T-cell (primary cell): ENCODE results near the gene MSTN. TPM values are rescaled to one million over a fixed set of nuclear protein-coding genes. Genes with fewer than 3 reads are reported as not detected.

Experiments
- ATAC-seq, 4 experiments: fragments of 200-7000 bp in 3 of 4; fragments of 150-1000 bp in 1 of 4; cut with Tn5 transposase; replicated peaks in 1 of 4; 1 replicate in 3 of 4; 2 replicates in 1 of 4; pipeline ENCODE4 v1.10.0; 2021; ENCODE audit warnings: moderate library complexity in 3 of 4, mild to moderate bottlenecking in 2 of 4, moderate number of reproducible peaks in 1 of 4
- CTCF ChIA-PET, 2 donors: fragments of 300-600 bp; sonication (Branson Sonifier 250); formaldehyde crosslinking; loops; one replicate each; lab custom pipeline; 2022; ENCODE audit warnings: antibody characterized with exemption in 2 of 2; lab: Charles Lee
- POLR2A ChIA-PET, 2 donors: fragments of 300-600 bp; sonication (Branson Sonifier 250); formaldehyde crosslinking; loops; one replicate each; lab custom pipeline; 2022; ENCODE audit warnings: antibody characterized with exemption in 2 of 2; lab: Charles Lee
- DNase-seq, 35 experiments: peaks; one replicate each; pipeline versions ENCODE4 v3.0.0 to v3.0.0-alpha.2; 2013 to 2023
- H3K27ac ChIP-seq: one replicate; pipeline ENCODE4 v1.5.1; 2013; ENCODE audit warnings: low read length
- H3K27me3 ChIP-seq, 2 experiments: replicated peaks in 1 of 2; 1 replicate in 1 of 2; 2 replicates in 1 of 2; pipeline versions ENCODE4 v1.6.1 to v1.7.0; 2013; ENCODE audit warnings: low read length in 1 of 2, mixed read lengths in 1 of 2; ENCODE audit not compliant: control insufficient read depth in 2 of 2, insufficient read depth in 2 of 2; ENCODE audit errors: extremely low read depth in 1 of 2
- H3K36me3 ChIP-seq, 2 donors: 1 replicate in 1 of 2; 2 replicates in 1 of 2; pipeline versions ENCODE4 v1.6.1 to v1.7.0; 2013; ENCODE audit warnings: low read length in 1 of 2; ENCODE audit not compliant: control insufficient read depth in 2 of 2, insufficient read depth in 1 of 2; ENCODE audit errors: extremely low read depth in 1 of 2
- H3K4me1 ChIP-seq, 2 experiments: 1 replicate in 1 of 2; 2 replicates in 1 of 2; pipeline versions ENCODE4 v1.6.1 to v1.7.0; 2013; ENCODE audit warnings: low read length in 2 of 2, mixed read lengths in 1 of 2; ENCODE audit not compliant: insufficient read depth in 2 of 2, control insufficient read depth in 1 of 2; ENCODE audit errors: extremely low read depth in 1 of 2
- H3K4me3 ChIP-seq, 2 donors: 1 replicate in 1 of 2; 2 replicates in 1 of 2; pipeline versions ENCODE4 v1.5.1 to v1.7.0; 2013; ENCODE audit warnings: mild to moderate bottlenecking in 2 of 2, low read length in 1 of 2, moderate library complexity in 1 of 2; ENCODE audit not compliant: control insufficient read depth in 1 of 2; ENCODE audit errors: extremely low read depth in 1 of 2
- H3K9me3 ChIP-seq: 2 replicates; pipeline ENCODE4 v1.7.0; 2013
- H3K27ac Mint-ChIP-seq, 2 donors: one replicate each; pipeline ENCODE4 v1.8.0; 2020 to 2021; ENCODE audit warnings: mild to moderate bottlenecking in 2 of 2, mixed read lengths in 2 of 2
- H3K27me3 Mint-ChIP-seq, 2 donors: one replicate each; pipeline ENCODE4 v1.8.0; 2021 to 2022; ENCODE audit warnings: mixed read lengths in 2 of 2
- H3K36me3 Mint-ChIP-seq: one replicate; pipeline ENCODE4 v1.8.0; 2021; ENCODE audit warnings: mixed read lengths
- H3K4me1 Mint-ChIP-seq, 3 donors: one replicate each; pipeline ENCODE4 v1.8.0; 2020 to 2022; ENCODE audit warnings: mixed read lengths in 3 of 3, mild to moderate bottlenecking in 1 of 3
- H3K4me3 Mint-ChIP-seq, 3 donors: one replicate each; pipeline ENCODE4 v1.8.0; 2020 to 2022; ENCODE audit warnings: mild to moderate bottlenecking in 3 of 3, mixed read lengths in 3 of 3, moderate library complexity in 3 of 3
- H3K9me3 Mint-ChIP-seq, 3 donors: one replicate each; pipeline ENCODE4 v1.8.0; 2020 to 2022; ENCODE audit warnings: mixed read lengths in 3 of 3
- WGBS: methylation state at CpG from one replicate; pipeline ENCODE4 v1.1.5; 2013; ENCODE audit warnings: missing lambda C conversion rate; ENCODE audit not compliant: insufficient coverage; 5-methylcytosine and 5-hydroxymethylcytosine counted together
- total RNA-seq, 35 experiments: library from RNA in 6 of 35; stranded (reverse) in 6 of 35; fragments of 120-200 nt in 1 of 35; gene quantifications; one replicate each; pipeline versions ENCODE4 v1.2.1 to v1.2.4 and lab custom pipeline; 2013 to 2026

MSTN gene
- not detected for total RNA-seq
- total RNA-seq (2013), result 0.13 TPM
- 0 to 0.28 (median 0.06) reads per million in 29 experiments for total RNA-seq (lab: John Stamatoyannopoulos, UW)

DNA sequence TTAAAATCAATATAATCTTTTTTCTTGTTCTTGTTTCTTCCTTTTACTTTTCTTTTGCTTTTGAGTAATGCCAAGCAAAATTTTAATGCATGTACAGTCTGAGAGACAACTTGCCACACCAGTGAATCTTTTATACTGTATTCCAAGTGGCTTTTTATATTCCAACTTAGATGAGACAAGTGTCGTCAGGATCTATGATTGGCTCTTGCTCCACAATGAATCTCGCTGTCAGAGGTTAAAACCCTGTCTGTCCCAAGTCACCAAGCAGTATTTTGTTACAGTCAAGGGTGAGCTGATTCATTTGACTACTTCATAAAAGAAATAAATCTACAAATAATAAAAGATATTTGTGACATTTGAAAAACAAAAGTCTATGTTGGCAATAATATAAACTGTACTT, at the start of gene MSTN:
Gene MSTN (minus strand): TSS at position 129 of the 400 bp plus-strand sequence. CDS start 133 bp downstream, outside the sequence.
- Mint-ChIP-seq H3K27me3 (no peaks in the 10 kb centered on the region), H3K4me1 (no peaks in the 10 kb centered on the region), H3K36me3 (no peaks in the 10 kb centered on the region), H3K9me3 (no peaks in the 10 kb centered on the region), H3K27ac (no peak within 1 kb of the TSS), H3K4me3 (no peak within 1 kb of the TSS)
- whole genome bisulfite sequencing, result no CpG with 5 or more reads among the region's 2 CpGs
- no peaks in the 10 kb centered on the region for H3K27me3 ChIP-seq
- H3K4me3 ChIP-seq, result no peak within 1 kb of the TSS
- DNase-seq, result no peak
- H3K9me3 ChIP-seq, result no peaks in the 10 kb centered on the region
- H3K36me3 ChIP-seq, result no peaks in the 10 kb centered on the region
- CTCF ChIA-PET, result no interaction called here
- H3K27ac ChIP-seq, result no peak within 1 kb of the TSS
- POLR2A ChIA-PET, result no interaction called here
- no peaks in the 10 kb centered on the region for H3K4me1 ChIP-seq
- no peak for ATAC-seq

DNA sequence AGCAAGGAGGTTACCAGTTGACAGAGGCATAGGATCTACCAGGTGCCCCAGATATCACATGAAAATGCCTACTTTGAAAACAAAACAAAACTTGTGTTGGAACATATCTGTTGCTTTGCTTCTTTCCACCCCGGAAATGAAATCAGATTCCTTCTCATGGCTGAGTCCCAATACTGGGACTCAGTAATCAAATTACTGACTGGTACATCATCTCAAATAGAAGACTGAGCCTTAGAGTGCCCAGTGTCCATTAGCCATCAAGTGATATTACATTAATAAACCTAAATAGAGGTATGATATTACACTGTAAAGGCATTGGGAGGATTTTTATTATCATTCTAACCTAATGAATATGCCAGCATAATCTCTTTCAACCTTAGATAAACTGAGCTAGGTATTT, 48.6 kb upstream of the MSTN start:
- Histone ChIP-seq H3K9me3 (no peaks in the 10 kb centered on the region), H3K4me1 (no peaks in the 10 kb centered on the region), H3K4me3 (no peak overlapping the region), H3K27ac (no peak overlapping the region), H3K36me3 (no peaks in the 10 kb centered on the region), H3K27me3 (no peaks in the 10 kb centered on the region)
- ChIA-PET POLR2A (no interaction called here), CTCF (no interaction called here)
- Mint-ChIP-seq H3K27me3 (peaks cover 0 to 5% of the 10 kb centered on the region in 2 donors), H3K27ac (no peak overlapping the region), H3K4me3 (no peak overlapping the region), H3K9me3 (peaks cover 0 to 3% (median 0%) of the 10 kb centered on the region in 3 donors), H3K36me3 (no peaks in the 10 kb centered on the region), H3K4me1 (no peaks in the 10 kb centered on the region)
- DNase-seq, result no peak
- no peak for ATAC-seq
- 100% methylated on average over 1 of the region's 1 CpG for WGBS

DNA sequence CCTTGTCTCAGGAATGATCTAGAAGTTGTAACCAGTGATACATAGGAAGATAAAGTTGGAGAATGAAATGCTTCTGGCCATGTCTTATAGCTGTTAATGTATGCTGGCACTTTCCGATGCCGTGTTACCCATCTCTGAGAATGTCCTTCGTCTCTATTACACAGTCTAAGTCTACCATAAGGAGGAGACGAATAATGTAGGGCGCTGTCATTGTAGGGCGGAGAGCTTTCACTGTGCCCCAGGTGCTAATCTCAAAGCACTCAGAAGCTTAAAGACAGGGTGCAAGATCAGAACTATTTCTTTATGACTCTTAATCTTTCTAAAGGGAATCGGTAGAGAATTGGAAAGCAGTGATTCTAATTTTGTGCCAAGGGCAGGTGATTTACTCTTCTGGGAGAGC, 48.2 kb upstream of the MSTN start:
- H3K4me3 Mint-ChIP-seq, result no peak overlapping the region
- peaks cover 0 to 1% (median 0%) of the 10 kb centered on the region in 3 donors for H3K9me3 Mint-ChIP-seq
- no peak overlapping the region for H3K27ac Mint-ChIP-seq
- WGBS, result 100% methylated on average over 2 of the region's 7 CpGs
- ATAC-seq (no peak), DNase-seq (no peak)
- H3K36me3 ChIP-seq, result no peaks in the 10 kb centered on the region
- H3K4me1 Mint-ChIP-seq, result no peaks in the 10 kb centered on the region
- H3K27ac ChIP-seq, result no peak overlapping the region
- peaks cover 0 to 2% of the 10 kb centered on the region in 2 donors for H3K27me3 Mint-ChIP-seq
- no peaks in the 10 kb centered on the region for H3K9me3 ChIP-seq
- no peaks in the 10 kb centered on the region for H3K27me3 ChIP-seq
- ChIA-PET POLR2A (no interaction called here), CTCF (no interaction called here)
- H3K4me3 ChIP-seq, result no peak overlapping the region
- H3K36me3 Mint-ChIP-seq, result no peaks in the 10 kb centered on the region
- H3K4me1 ChIP-seq, result no peaks in the 10 kb centered on the region

DNA sequence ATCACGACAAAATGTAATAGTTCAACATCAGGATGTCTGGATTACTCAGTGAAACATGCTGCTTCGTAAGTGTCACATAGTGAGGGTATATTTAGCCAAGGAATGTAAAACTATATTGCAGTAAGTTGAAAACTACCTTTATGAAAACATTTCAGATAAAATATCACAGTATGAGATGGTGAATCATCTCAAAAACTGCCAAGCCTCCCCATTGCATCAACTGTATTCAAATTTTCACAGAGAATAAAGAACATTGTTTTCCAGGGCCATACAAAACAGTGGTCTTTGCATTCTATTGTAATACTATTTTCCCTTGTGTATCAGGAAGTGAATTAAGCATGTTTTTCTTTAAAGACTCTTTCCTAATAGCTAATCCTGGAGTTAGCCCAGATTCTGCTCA, 47.6 kb upstream of the MSTN start:
- CTCF ChIA-PET, result no interaction called here
- no peaks in the 10 kb centered on the region for H3K9me3 Mint-ChIP-seq
- no peak overlapping the region for H3K27ac ChIP-seq
- no peak overlapping the region for H3K27ac Mint-ChIP-seq
- no peaks in the 10 kb centered on the region for H3K36me3 ChIP-seq
- no peak overlapping the region for H3K4me3 Mint-ChIP-seq
- POLR2A ChIA-PET, result no interaction called here
- WGBS, result 100% methylated on average over 1 of the region's 2 CpGs
- H3K9me3 ChIP-seq, result no peaks in the 10 kb centered on the region
- no peaks in the 10 kb centered on the region for H3K4me1 Mint-ChIP-seq
- H3K27me3 ChIP-seq, result no peaks in the 10 kb centered on the region
- no peaks in the 10 kb centered on the region for H3K27me3 Mint-ChIP-seq
- H3K4me1 ChIP-seq, result no peaks in the 10 kb centered on the region
- no peak for ATAC-seq
- no peak overlapping the region for H3K4me3 ChIP-seq
- H3K36me3 Mint-ChIP-seq, result no peaks in the 10 kb centered on the region
- DNase-seq, result no peak

DNA sequence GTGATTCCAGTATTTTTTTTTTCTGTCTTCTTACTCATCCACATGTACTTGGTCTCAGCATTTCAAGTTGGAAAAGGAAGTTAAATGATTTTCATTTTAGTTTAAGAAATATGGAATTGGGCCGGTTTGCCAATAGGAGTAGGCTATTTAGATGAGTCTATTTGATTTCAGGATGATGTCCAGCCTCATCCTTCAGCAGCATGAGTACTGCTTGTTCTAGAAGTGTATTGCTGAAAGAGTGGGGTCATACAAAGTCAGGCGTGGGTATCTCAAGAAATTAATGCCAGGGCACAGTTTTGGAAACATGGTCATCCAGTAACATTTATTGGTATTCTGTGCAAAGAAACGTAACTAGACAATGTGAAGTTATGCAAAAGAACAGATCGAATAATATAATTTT, 44.9 kb upstream of the MSTN start:
- no peak overlapping the region for H3K4me3 Mint-ChIP-seq
- H3K4me1 Mint-ChIP-seq, result no peaks in the 10 kb centered on the region
- ATAC-seq, result no peak
- H3K9me3 ChIP-seq, result no peaks in the 10 kb centered on the region
- no peak for DNase-seq
- H3K36me3 Mint-ChIP-seq, result no peaks in the 10 kb centered on the region
- CTCF ChIA-PET, result no interaction called here
- no peaks in the 10 kb centered on the region for H3K4me1 ChIP-seq
- no peaks in the 10 kb centered on the region for H3K27me3 ChIP-seq
- H3K36me3 ChIP-seq, result no peaks in the 10 kb centered on the region
- 50% methylated on average over 2 of the region's 4 CpGs for WGBS
- H3K27me3 Mint-ChIP-seq, result peaks cover 2 to 3% of the 10 kb centered on the region in 2 donors
- POLR2A ChIA-PET, result no interaction called here
- H3K27ac Mint-ChIP-seq, result no peak overlapping the region
- H3K4me3 ChIP-seq, result no peak overlapping the region
- H3K27ac ChIP-seq, result no peak overlapping the region
- peaks cover 0 to 1% (median under 1%) of the 10 kb centered on the region in 3 donors for H3K9me3 Mint-ChIP-seq

DNA sequence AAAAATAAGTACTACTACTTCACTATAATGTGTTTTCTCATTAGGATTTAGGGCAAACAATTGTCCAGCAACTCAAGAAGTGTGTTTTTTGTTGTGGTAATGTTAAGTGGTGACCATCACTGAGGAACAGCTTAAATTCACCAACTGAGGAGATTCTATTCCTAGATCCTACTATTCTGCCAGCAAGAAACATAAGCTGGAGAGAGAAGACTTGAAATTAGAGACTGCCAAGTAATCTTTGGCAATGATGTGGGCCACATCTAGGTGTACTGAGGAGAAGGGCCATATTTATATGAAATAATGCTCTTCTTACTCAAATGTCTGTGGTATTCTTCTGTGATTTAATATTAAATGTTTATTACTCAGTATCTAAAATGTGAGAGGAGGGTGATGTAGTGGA, 44.3 kb upstream of the MSTN start:
- no peak overlapping the region for H3K4me3 Mint-ChIP-seq
- POLR2A ChIA-PET, result no interaction called here
- Histone ChIP-seq H3K27ac (no peak overlapping the region), H3K4me1 (no peaks in the 10 kb centered on the region), H3K36me3 (no peaks in the 10 kb centered on the region), H3K9me3 (no peaks in the 10 kb centered on the region), H3K27me3 (no peaks in the 10 kb centered on the region), H3K4me3 (no peak overlapping the region)
- no peak for DNase-seq
- CTCF ChIA-PET, result no interaction called here
- no peak for ATAC-seq
- H3K4me1 Mint-ChIP-seq, result no peaks in the 10 kb centered on the region
- H3K27ac Mint-ChIP-seq, result no peak overlapping the region
- H3K9me3 Mint-ChIP-seq, result peaks cover under 1 to 7% (median 7%) of the 10 kb centered on the region in 3 donors
- peaks cover 3 to 9% of the 10 kb centered on the region in 2 donors for H3K27me3 Mint-ChIP-seq
- no peaks in the 10 kb centered on the region for H3K36me3 Mint-ChIP-seq

DNA sequence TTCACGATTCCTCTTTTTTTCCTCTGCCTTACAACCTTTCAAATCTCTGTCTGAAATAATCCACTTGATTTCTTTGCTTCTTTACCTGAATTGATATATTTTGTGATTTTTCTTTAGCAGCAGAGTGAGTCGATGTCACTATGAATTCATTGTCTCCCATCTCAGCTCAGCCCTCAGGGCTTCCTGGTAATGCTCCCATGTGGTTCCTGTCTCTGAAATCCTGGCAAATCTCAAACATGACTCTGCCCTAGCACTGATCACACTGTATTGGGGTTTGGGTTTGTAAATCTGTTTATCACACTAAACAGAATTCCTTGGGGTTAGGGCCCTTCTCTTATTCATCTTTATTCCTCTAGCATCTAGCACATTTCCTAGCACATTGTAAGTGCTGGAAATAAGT, 43.0 kb upstream of the MSTN start:
- Mint-ChIP-seq H3K27ac (no peak overlapping the region), H3K27me3 (peaks cover 8 to 10% of the 10 kb centered on the region in 2 donors), H3K36me3 (no peaks in the 10 kb centered on the region), H3K4me1 (no peaks in the 10 kb centered on the region), H3K9me3 (peaks cover 3 to 9% (median 8%) of the 10 kb centered on the region in 3 donors), H3K4me3 (no peak overlapping the region)
- Histone ChIP-seq H3K9me3 (no peaks in the 10 kb centered on the region), H3K4me1 (no peaks in the 10 kb centered on the region), H3K27me3 (peaks cover 0 to 4% of the 10 kb centered on the region in 2 experiments), H3K27ac (no peak overlapping the region), H3K4me3 (no peak overlapping the region), H3K36me3 (no peaks in the 10 kb centered on the region)
- DNase-seq (no peak), ATAC-seq (no peak)
- CTCF ChIA-PET, result no interaction called here
- POLR2A ChIA-PET, result no interaction called here
- 80% methylated on average over 1 of the region's 2 CpGs for WGBS
